ENCODE results near the gene SET.
"Not testable (repeated sequence)": the region's sequence is repeated elsewhere in the genome, so short reads cannot be mapped to it uniquely, and the experiment has no call there.

The SET gene

GRCh38 chr9:128657796-128658195, 31.2 kb upstream of the SET start:
- H3K9me3 ChIP-seq (ENCODE audit: low read length), result no peaks in the 10 kb centered on the region
- H3K36me3 ChIP-seq (ENCODE audit: insufficient read depth, low read length), result no peaks in the 10 kb centered on the region
- peaks cover 3% of the 10 kb centered on the region for H3K4me1 ChIP-seq (ENCODE audit: insufficient read depth, low read length)
- H3K27ac ChIP-seq (ENCODE audit: low read depth, low read length), result no peak overlapping the region
- H3K4me3 ChIP-seq (ENCODE audit: low read depth in 1 of 2, low read length in 2 of 2), result no peak overlapping the region
- H3K9ac ChIP-seq (ENCODE audit: low read length), result no peak overlapping the region
- H3K27me3 ChIP-seq (ENCODE audit: control insufficient read depth in 1 of 2, insufficient read depth in 2 of 2, low read length in 2 of 2), result no peaks in the 10 kb centered on the region

- H3K9me3 ChIP-seq (ENCODE audit: low read length); H3K36me3 ChIP-seq (ENCODE audit: insufficient read depth, low read length); H3K9ac ChIP-seq (ENCODE audit: low read length); H3K4me1 ChIP-seq (ENCODE audit: insufficient read depth, low read length); H3K27me3 ChIP-seq (ENCODE audit: control insufficient read depth in 1 of 2, insufficient read depth in 2 of 2, low read length in 2 of 2); H3K4me3 ChIP-seq (ENCODE audit: low read depth in 1 of 2, low read length in 2 of 2); H3K27ac ChIP-seq (ENCODE audit: low read depth, low read length): not testable (repeated sequence)
Observed at GRCh38 chr9:128666481-128666941, 22.5 kb upstream of the SET start.

GRCh38 chr9:128669786-128670185, 19.2 kb upstream of the SET start:
- H3K4me1 ChIP-seq (ENCODE audit: insufficient read depth, low read length), result no peaks in the 10 kb centered on the region
- H3K27ac ChIP-seq (ENCODE audit: low read depth, low read length), result no peak overlapping the region
- H3K27me3 ChIP-seq (ENCODE audit: control insufficient read depth in 1 of 2, insufficient read depth in 2 of 2, low read length in 2 of 2), result no peaks in the 10 kb centered on the region
- H3K4me3 ChIP-seq (ENCODE audit: low read depth in 1 of 2, low read length in 2 of 2), result no peak overlapping the region
- no peaks in the 10 kb centered on the region for H3K9me3 ChIP-seq (ENCODE audit: low read length)
- no peaks in the 10 kb centered on the region for H3K36me3 ChIP-seq (ENCODE audit: insufficient read depth, low read length)
- no peak overlapping the region for H3K9ac ChIP-seq (ENCODE audit: low read length)

- no peaks in the 10 kb centered on the region for H3K4me1 ChIP-seq (ENCODE audit: insufficient read depth, low read length)
- H3K27me3 ChIP-seq (ENCODE audit: control insufficient read depth in 1 of 2, insufficient read depth in 2 of 2, low read length in 2 of 2), result no peaks in the 10 kb centered on the region
- H3K36me3 ChIP-seq (ENCODE audit: insufficient read depth, low read length), result no peaks in the 10 kb centered on the region
- no peaks in the 10 kb centered on the region for H3K9me3 ChIP-seq (ENCODE audit: low read length)
- no peak overlapping the region for H3K9ac ChIP-seq (ENCODE audit: low read length)
- H3K27ac ChIP-seq (ENCODE audit: low read depth, low read length), result no peak overlapping the region
- no peak overlapping the region for H3K4me3 ChIP-seq (ENCODE audit: low read depth in 1 of 2, low read length in 2 of 2)
Observed at GRCh38 chr9:128675382-128675781, 13.6 kb upstream of the SET start.

GRCh38 chr9:128677794-128678193, 11.2 kb upstream of the SET start:
- H3K9me3 ChIP-seq (ENCODE audit: low read length), result no peaks in the 10 kb centered on the region
- no peaks in the 10 kb centered on the region for H3K27me3 ChIP-seq (ENCODE audit: control insufficient read depth in 1 of 2, insufficient read depth in 2 of 2, low read length in 2 of 2)
- H3K4me3 ChIP-seq (ENCODE audit: low read depth in 1 of 2, low read length in 2 of 2), result no peak overlapping the region
- H3K9ac ChIP-seq (ENCODE audit: low read length), result no peak overlapping the region
- H3K4me1 ChIP-seq (ENCODE audit: insufficient read depth, low read length), result no peaks in the 10 kb centered on the region
- H3K27ac ChIP-seq (ENCODE audit: low read depth, low read length), result no peak overlapping the region
- H3K36me3 ChIP-seq (ENCODE audit: insufficient read depth, low read length), result no peaks in the 10 kb centered on the region

- Histone ChIP-seq H3K4me1 (ENCODE audit: insufficient read depth, low read length) (peaks cover 13% of the 10 kb centered on the region), H3K27me3 (ENCODE audit: control insufficient read depth in 1 of 2, insufficient read depth in 2 of 2, low read length in 2 of 2) (no peaks in the 10 kb centered on the region), H3K36me3 (ENCODE audit: insufficient read depth, low read length) (no peaks in the 10 kb centered on the region), H3K9ac (ENCODE audit: low read length) (peak overlapping the region; percentile 45), H3K4me3 (ENCODE audit: low read depth in 1 of 2, low read length in 2 of 2) (peak overlapping the region; percentile 39 to 81), H3K27ac (ENCODE audit: low read depth, low read length) (peak overlapping the region; percentile 18), H3K9me3 (ENCODE audit: low read length) (no peaks in the 10 kb centered on the region)
Observed at GRCh38 chr9:128683340-128684064, 5.5 kb upstream of the SET start.

- peak overlapping the region; percentile 18 for H3K27ac ChIP-seq (ENCODE audit: low read depth, low read length)
- no peaks in the 10 kb centered on the region for H3K9me3 ChIP-seq (ENCODE audit: low read length)
- H3K36me3 ChIP-seq (ENCODE audit: insufficient read depth, low read length), result no peaks in the 10 kb centered on the region
- H3K9ac ChIP-seq (ENCODE audit: low read length), result peak overlapping the region; percentile 45
- peak overlapping the region; percentile 39 to 81 for H3K4me3 ChIP-seq (ENCODE audit: low read depth in 1 of 2, low read length in 2 of 2)
- H3K4me1 ChIP-seq (ENCODE audit: insufficient read depth, low read length), result peaks cover 13% of the 10 kb centered on the region
- H3K27me3 ChIP-seq (ENCODE audit: control insufficient read depth in 1 of 2, insufficient read depth in 2 of 2, low read length in 2 of 2), result no peaks in the 10 kb centered on the region
Observed at GRCh38 chr9:128684065-128684324, 5.0 kb upstream of the SET start.

- H3K27ac ChIP-seq (ENCODE audit: low read depth, low read length), result peak overlapping the region; percentile 18
- no peaks in the 10 kb centered on the region for H3K9me3 ChIP-seq (ENCODE audit: low read length)
- no peaks in the 10 kb centered on the region for H3K36me3 ChIP-seq (ENCODE audit: insufficient read depth, low read length)
- H3K9ac ChIP-seq (ENCODE audit: low read length), result peak overlapping the region; percentile 45
- H3K4me1 ChIP-seq (ENCODE audit: insufficient read depth, low read length), result peaks cover 13% of the 10 kb centered on the region
- H3K4me3 ChIP-seq (ENCODE audit: low read depth in 1 of 2, low read length in 2 of 2), result peak overlapping the region; percentile 39 to 81
- H3K27me3 ChIP-seq (ENCODE audit: control insufficient read depth in 1 of 2, insufficient read depth in 2 of 2, low read length in 2 of 2), result no peaks in the 10 kb centered on the region
Observed at GRCh38 chr9:128684325-128685199, 4.5 kb upstream of the SET start.

GRCh38 chr9:128685636-128686489, 3.2 kb upstream of the SET start:
- Histone ChIP-seq H3K27ac (ENCODE audit: low read depth, low read length) (no peak overlapping the region), H3K4me1 (ENCODE audit: insufficient read depth, low read length) (peaks cover 19% of the 10 kb centered on the region), H3K9ac (ENCODE audit: low read length) (no peak overlapping the region)

GRCh38 chr9:128687453-128687852, 1.6 kb upstream of the SET start:
- H3K27ac ChIP-seq (ENCODE audit: low read depth, low read length), result no peak overlapping the region
- no peaks in the 10 kb centered on the region for H3K27me3 ChIP-seq (ENCODE audit: control insufficient read depth in 1 of 2, insufficient read depth in 2 of 2, low read length in 2 of 2)
- no peak overlapping the region for H3K9ac ChIP-seq (ENCODE audit: low read length)
- H3K36me3 ChIP-seq (ENCODE audit: insufficient read depth, low read length), result peaks cover 8% of the 10 kb centered on the region
- no peaks in the 10 kb centered on the region for H3K9me3 ChIP-seq (ENCODE audit: low read length)
- H3K4me1 ChIP-seq (ENCODE audit: insufficient read depth, low read length), result peaks cover 25% of the 10 kb centered on the region
- no peak overlapping the region for H3K4me3 ChIP-seq (ENCODE audit: low read depth in 1 of 2, low read length in 2 of 2)

More at GRCh38 chr9:128685636-128686489, 3.2 kb upstream of the SET start:
- H3K4me3 ChIP-seq (ENCODE audit: low read depth in 1 of 2, low read length in 2 of 2), result no peak overlapping the region
- H3K9me3 ChIP-seq (ENCODE audit: low read length), result no peaks in the 10 kb centered on the region
- H3K27me3 ChIP-seq (ENCODE audit: control insufficient read depth in 1 of 2, insufficient read depth in 2 of 2, low read length in 2 of 2), result no peaks in the 10 kb centered on the region
- no peaks in the 10 kb centered on the region for H3K36me3 ChIP-seq (ENCODE audit: insufficient read depth, low read length)

- Histone ChIP-seq H3K36me3 (ENCODE audit: insufficient read depth, low read length) (peaks cover 26% of the 10 kb centered on the region), H3K9ac (ENCODE audit: low read length) (no peak overlapping the region), H3K4me1 (ENCODE audit: insufficient read depth, low read length) (peaks cover 20% of the 10 kb centered on the region), H3K27ac (ENCODE audit: low read depth, low read length) (peak overlapping the region; percentile 88), H3K9me3 (ENCODE audit: low read length) (no peaks in the 10 kb centered on the region), H3K27me3 (ENCODE audit: control insufficient read depth in 1 of 2, insufficient read depth in 2 of 2, low read length in 2 of 2) (no peaks in the 10 kb centered on the region), H3K4me3 (ENCODE audit: low read depth in 1 of 2, low read length in 2 of 2) (peak overlapping the region in 1 of 2 donors; percentile 74)
Observed at GRCh38 chr9:128689293-128689774, 312 bp downstream of the SET start.

Data from muscle layer of colon (tissue), 2 donors.